Activated T-helper 1 cell treated with anti-CD3 and anti-CD28 coated beads, Interleukin-2, amount 50 U/mL, for 16 hours (primary cell): ENCODE results near the gene RPL18.
"Not testable (repeated sequence)": the region's sequence is repeated elsewhere in the genome, so short reads cannot be mapped to it uniquely, and the experiment has no call there.

Source experiments
- DNase-seq, 2 donors: peaks; one replicate each; pipeline ENCODE4 v3.0.0-alpha.2; 2020; ENCODE audit warnings: low read depth in 1 of 2, low spot score in 1 of 2

The RPL18 gene

DNA sequence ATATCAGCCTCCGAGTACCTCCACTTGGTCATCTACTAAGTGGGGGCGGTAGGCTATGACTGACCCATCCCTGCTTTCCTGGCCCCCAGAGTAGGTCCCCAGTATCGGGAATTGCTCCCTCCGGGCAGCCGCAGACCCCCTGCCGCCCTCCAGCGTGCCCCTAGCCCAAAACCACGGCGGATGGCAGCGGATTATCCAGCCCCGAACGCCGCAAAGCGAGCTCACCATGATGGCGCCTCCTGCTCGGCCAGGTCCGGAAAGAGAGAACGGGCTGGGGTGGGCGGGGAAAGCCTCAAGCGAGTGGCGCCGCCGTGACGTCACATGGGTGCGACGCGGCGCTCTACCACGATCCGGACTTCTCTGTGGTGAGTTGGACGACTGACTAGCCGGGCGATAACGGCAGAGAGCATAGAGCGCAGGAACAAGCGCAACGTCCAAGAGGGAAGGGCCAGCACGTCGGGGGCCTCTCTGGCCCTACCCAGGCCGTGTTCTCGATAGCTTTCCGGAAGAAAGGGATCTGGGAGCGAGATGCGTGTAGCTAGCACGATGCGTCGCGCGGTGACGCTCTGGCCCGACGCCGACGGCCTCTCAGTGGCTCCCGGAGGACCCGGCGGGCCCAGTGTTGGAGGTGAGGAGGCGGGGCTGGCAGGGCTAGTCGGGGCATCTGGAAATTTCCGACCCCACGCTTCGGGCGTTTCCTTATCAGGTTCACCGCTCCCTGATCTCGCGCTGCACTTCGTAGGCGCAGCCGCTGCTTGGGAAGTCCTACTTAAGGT lies at the start of gene RPL18, which contains the start of gene SPHK2:
Gene RPL18, minus strand, starts transcription at position 263 of the 776 bp plus-strand sequence. Its CDS starts 35 bp downstream, at position 228.
Gene SPHK2, plus strand, starts transcription at position 591 of the 776 bp plus-strand sequence. CDS start 1,009 bp downstream, outside the sequence.
- peak; percentile 90 to 95 for DNase-seq

DNA sequence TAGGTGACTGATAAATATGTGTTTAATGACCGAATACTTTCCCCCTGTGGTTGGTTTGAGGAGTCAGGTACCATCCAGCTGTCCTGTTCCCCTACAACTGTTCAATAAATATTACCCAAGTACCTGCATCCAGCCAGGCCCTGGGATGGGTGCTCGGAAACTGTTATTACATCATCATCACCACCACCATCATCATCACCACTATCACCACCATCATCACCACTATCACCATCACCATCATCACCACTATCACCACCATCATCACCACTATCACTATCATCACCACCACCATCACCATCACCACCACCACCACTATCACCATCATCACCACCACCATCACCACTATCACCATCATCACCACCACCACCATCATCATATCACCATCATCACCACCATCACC lies 49.8 kb upstream of the RPL18 start:
- DNase-seq = no peak

DNA sequence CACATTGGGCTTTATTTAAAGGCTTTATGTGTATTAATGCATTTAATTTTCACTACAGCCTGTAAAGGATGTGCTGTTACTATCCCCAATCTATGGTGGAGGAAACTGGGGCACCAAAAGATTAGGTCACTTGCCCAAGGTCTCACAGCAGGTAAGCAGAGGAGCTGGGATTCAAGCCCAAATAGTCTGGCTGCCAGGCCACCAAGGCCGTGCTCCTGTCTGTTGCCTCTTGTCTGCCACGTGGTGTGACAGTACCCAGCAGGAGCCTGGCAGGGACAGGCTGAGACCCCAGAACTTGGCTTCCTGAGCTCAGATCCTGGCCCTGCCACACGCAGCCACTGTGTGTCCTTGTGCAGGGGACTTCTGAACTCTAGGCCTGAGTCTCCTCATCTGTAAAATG lies 49.4 kb upstream of the RPL18 start:
- DNase-seq = no peak

DNA sequence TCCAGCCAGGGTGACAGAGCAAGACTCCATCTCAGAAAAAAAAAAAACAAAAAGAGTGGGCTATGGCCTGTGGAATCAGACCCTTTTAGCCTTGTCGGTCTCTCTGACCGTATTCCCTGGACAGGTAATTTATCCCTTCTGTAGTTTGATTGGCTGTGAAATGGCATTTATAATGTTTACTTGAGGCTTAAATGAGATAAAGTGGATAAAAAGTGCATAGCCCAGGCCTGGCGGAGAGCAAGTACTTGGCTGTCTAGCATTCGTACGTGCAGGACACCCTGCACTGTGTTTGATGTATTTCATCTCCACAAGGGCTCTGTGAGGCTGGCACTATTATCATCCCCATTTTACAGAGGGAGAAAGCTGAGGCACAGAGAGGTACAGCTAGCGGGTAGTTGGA lies 46.8 kb upstream of the RPL18 start:
- DNase-seq = no peak

DNA sequence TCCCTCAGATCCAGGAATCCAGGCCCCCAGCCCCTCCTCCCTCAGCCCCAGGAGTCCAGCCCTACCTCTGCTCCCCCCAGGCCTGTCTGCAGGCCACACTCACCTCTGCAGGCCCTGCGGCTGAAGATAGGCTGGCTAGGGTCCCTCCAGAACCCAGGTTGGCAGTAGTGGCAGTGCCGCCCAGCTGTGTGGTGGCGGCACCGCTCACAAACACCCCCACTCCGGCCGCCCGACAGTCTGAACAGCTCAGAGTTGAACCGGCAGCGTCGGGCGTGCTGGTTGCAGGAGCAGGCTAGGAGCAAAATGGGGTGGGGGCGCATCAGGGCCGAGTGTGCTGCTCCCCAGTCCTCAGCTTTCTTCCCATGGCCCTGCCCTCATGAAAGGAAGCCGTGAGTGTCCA lies 45.5 kb upstream of the RPL18 start:
- no peak for DNase-seq

DNA sequence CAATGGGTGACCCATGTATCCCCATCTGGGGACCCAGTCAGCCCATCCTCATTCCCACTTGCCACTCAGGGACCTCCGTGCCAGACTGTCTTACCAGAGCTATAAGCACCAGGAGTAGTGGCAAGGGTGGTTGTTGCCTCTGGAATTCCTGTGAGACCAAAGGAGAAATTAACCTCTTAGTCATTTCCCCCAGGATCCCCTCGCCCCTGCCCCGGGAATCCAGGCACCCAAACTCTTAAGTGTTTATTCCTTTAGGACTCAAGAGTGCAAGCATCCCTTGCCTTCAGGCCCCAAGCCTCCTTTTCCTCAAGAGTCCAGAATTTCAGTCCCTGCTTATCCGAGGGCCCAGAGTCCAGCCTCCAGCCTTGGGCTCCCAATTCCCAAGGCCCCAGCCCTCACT lies 44.7 kb upstream of the RPL18 start:
- DNase-seq = no peak

DNA sequence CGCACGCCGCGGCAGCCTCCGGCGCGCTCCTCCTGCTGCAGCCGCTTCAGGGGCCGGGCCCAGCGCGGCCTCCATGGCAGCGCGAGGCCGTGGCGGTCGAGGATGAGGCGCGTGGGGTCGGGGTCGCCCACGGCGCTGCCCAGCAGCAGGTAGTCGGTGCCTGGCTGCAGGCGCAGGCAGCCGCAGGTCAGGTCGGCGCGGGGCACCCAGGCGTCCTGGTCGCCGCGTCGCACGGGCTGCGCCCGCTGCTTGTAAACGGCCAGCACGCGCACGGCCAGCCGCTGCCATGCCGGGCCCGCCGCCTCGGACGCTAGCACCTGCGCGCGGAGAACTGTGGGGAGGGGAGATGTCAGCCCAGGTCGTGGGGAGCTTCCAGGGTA lies 42.7 kb upstream of the RPL18 start:
- no peak for DNase-seq

DNA sequence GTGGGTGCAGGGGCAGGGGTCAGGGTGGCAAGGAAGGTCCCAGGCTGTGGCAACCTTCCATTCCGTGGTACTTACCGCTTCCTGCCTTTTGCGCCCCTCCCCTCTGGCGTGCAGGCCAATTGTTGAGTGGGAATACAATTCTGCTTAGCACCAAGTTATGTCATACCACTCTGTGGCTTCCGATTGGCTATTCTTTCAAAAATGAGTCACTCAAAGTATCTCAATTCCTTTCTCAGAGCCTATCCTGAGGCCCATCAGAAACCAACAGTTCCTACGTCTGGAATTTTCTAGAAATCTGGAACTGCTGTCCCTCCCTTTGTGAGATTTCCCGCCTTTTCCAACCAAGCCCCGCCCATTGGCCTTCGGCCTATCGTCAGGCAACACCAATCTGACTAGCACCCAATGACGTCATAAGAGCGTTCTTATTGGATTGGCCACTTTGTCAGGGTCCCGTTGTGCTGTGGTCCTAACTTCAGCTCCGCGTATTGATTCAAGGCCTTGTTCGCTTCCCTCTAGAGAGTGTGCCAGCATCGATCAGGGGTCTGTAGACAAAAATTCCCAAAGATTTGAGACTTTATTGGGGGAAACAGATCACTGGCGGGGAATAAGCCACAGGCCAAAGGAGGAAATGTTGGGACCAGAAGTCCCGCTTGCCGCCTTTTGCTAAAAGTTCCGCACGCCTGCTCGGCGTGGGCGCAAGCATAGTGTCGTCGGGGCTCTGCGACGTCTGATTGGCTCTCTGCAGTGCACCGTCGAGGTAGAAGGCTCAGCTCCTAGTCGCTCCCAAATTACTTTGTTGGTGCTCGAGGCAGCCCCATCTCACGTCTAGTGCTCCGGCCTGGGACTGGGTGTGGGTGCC lies 42.1 kb upstream of the RPL18 start:
- peak; percentile 38 to 51 for DNase-seq

DNA sequence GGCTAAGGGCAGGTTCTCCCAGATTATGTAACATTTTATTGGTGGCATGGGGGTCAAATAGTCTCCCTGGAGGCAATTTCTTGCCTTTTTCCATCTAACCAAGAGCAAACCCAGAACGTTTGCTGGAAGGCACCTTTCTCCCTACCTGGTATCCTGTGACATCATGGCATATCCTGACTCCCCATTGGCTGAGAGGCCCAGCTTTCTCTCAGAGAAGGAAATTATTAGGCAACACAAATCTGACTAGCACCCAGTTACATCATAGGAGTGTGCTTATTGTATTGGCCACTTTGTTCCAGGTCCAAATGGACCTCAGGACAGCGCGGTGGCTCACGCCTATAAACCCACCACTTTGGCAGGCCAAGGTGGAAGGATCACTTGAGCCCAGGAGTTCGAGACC lies 40.8 kb upstream of the RPL18 start:
- DNase-seq = no peak

DNA sequence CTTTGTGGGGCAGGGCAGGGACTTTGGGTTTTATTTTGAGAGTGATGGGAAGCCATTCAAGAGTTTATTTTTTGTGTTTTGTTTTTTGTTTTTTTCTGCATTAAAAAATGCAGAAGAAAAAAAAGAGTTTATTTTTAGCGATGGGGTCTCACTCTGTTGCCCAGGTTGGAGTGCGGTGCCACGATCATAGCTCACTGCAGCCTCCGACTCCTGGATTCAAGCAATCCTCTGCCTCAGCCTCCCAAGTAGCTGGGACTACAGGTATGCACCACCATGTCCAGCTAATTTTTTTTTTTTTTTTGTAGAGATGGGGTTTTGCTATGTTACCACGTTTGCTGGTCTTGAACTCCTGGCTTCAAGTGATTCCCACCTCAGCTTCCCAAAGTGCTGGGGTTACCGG lies 39.5 kb upstream of the RPL18 start:
- DNase-seq = no peak

DNA sequence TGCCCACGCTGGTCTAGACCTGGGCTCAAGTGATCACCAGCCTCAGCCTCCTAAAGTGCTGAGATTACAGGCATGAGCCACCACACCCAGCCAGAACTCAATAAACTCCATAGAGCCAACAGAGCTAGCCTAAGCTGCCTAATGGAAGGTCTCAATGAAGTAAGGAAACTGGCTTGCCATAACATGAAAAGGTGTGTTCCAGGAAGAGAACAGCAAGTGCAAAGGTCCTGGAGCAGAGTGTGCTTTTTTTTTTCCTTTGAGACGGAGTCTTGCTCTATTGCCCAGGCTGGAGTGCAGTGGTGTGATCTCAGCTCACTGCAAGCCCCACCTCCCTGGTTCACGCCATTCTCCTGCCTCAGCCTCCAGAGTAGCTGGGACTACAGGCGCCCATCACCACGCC lies 38.9 kb upstream of the RPL18 start:
- DNase-seq = not testable (repeated sequence)

DNA sequence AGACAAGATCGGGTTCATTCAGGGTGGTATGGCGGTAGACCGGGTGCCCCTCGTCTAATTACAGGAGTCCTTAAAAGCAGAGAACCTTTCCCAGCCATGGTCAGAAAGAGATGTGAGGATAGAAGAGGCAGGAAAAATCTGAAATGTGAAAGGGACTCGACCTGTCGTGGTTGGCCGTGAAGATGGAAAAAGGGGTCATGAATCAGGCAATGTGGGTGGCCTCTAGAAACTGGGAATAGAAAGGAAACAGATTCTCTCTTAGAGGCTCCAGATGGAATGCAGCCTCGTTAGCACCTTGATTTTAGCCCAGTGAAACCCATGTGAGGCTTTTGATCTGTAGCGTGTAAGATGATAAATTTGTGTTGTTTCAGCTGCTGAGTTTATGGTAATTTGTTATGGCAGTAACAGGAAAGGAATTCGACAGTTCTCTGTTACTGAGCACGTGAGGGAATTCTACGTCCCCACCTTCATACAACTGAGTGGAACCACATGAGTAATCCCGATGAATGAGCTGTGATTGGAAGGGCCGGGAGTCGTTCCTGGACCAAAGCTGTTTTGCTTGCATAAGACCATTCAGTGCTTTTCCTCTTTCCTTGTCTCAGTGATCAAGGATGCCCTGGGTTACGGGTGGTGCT lies 38.0 kb upstream of the RPL18 start:
- no peak for DNase-seq

DNA sequence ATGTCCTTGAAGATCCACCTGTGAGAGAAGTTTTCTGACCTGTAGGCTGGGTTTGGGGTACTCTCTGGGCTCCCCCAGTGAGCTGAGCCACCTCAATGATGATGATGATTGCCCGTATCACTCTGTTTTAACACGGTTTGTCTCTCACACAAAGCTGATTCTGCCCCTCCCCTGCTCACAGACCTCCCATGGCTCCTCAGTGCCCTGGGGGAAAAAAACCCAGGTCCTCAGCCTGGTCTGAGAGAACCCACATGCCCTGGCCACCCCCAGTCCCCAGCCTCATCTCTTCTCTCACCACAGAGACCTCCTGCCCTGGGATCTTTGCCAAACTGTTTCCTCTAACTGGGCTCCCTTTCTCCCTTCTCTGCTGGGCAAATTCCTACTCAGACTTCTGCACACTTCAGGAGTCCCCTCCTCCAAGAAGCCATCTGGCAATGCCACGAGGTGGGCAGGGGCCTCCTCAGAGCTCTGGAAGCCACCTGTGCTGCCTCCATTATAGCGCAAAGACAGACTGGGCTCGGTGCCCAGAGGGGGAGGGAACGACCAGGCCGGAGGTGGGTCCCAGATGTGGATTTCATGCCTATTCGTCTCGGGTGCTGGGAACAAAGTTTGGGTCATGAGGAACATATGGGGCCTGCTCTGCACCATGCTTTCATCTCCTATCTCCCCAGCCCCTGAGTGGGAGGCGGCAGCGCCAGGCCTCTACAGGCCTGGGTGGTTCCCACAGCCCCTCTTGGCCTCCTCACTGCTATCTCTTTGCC lies 35.5 kb upstream of the RPL18 start:
- no peak for DNase-seq

DNA sequence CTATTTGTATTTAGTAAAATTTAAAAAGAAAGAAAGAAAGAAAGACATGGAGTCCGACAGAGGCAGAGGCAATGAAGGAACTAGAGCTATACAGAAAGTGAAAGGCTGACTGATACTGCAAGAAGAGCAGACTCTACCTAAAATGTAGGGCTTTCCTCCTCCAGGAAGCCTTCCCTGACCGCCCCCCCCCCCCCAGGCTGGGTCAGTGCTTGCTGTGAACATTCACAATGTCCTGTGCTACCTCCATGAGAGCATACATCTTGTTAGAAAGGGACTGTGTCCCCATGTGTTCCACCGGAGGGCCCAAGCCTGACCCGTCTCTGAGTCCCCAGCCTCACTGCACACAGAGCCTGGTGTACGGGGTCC lies 32.7 kb upstream of the RPL18 start:
- no peak for DNase-seq

DNA sequence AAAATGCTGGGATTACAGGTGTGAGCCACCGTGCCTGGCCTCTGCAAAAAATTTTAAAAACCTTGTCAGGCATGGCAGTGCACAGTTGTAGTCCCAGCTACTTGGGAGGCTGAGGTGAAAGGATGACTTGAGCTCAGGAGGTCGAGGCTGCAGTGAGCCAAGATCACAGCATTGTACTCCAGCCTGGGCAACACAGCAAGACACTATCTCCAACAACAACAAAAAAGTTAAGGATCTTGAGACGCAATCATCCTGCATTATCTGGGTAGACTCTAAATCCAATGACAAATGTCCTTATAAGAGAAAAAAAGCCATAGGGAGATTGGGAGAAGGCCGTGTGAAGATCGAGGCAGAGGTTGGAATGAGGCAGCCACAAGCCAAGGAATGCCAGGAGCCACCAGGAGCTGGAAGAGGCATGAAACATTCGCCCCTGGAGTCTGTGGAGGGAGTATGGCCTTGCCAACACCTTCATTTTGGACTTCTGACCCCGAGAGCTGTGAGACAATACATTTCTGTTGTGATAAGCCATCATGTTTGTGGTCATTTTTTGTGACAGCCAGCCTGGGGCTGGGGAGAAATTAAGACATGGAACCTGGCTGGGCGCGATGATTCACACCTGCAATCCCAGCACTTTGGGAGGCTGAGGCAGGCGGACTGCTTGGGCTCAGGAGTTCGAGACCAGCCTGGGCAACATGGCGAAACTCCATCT lies 32.1 kb upstream of the RPL18 start:
- no peak for DNase-seq

DNA sequence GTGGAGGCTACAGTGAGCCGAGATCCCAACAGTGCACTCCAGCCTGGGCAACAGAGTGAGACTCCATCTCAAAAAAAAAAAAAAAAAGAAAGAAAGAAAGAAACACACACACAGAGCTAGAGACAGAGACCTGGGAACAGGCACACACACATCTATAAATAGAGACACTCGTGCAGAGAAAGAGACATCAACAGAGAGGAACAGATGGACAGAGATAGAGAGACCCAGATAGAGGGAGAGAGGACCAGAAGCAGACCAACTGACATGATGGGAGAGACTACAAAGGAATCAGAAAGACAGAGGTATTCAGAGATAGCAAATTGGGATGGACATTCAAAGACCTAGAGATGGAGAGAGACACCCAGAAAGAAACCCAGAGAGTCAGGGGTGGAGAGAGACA lies 29.2 kb upstream of the RPL18 start:
- no peak for DNase-seq

DNA sequence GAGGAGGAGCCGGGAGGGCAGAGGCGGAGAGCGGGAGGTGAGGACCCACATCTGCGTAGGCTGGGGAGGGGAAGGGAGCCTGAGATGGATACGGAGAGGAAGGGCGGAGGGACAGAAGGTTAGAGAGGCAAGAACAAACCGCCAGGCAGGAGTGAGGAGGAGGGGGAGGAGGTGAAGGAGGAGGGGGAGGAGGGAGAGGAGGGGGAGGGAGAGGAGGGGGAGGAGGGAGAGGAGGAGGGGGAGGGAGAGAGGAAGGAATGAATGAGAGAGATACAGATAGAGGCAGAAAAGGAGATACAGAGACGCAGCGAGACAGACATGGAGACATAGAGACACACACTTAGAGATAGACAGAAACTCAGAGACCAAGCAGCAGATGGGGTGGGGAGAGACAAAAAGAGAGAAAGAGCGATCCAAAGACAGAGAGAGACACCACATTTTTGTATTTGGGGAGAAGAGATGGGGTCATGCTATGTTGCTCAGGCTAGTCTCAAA lies 27.8 kb upstream of the RPL18 start:
- DNase-seq = no peak

DNA sequence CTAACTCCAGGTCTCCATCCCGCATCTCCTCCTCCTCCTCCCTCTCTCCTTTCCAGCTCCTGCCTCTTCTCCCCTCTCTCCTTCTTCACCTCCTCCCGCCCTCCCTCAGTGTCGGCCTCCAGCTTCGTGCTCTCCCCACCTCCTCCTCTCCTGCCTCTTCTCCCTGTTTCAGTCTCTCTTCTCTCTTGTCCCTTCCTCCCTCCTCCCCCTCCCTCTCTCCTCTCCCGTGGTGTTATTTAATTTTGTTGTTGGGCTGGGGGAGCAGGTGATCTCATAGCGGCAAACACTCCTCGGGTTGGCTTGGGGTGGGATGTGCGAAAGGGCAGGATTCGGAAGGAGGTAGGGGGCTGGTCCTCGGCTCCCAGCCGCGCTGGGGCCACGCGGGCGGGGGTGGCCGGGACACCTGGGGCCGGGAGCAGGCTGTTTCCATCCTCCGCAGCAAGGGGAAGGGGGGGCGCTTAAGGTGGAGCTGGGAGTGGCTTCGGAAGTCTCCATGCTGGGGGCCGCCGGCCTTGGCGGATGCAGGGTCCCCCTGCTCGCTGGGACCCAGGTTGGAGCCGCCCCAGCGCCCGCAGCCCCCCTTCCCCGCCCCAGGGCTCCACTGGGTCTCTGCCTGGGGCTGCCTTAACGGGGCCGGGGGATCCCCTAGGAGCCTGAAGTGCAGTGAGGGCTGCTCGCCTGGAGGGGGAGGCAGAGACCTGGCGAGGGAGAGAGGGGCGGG lies 27.2 kb upstream of the RPL18 start, which contains the start of gene CA11:
Gene CA11, minus strand, starts transcription at position 187 of the 721 bp plus-strand sequence. CDS start 555 bp downstream, outside the sequence.
- DNase-seq = peak; percentile 84 to 87

DNA sequence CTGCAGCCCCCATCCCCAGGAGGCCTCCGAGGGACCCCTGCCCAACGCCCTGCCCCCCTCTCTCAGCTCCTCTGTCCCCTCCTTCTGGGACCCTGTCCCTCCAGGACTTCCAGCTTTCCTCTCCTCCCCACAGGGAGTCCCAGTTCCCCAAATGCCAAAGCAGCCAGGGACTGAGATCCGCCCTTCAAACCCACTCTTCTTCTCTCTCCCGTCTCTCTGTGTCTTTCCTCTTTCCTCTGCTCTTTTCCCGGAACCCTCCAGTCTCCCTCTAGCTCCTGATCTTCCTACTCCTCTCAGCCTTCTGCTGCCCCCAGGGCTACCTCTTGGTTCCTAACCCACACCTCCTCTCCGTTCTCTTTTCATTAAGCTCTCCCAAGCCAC lies 26.6 kb upstream of the RPL18 start:
- no peak for DNase-seq
